ENCODE results near the gene GPR84.

DNA sequence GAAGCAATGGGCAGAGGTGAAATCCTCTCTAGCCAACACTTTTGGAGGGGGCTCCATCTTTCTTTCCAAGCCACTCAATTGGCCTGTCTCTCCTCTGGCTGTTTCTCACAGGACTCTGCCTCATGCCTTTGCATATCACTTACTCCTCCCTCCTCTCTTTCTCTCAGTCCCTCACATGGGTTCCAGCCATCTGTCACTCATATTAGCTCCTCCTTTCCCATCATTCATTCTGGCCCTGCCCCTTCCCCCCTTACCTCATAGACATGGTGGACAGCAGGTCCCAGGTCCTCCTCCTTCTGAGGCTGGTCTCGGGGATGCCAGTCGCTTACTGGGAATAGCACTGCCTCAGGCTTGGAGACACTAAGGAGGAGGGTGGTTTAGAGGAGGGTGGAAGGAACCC lies 36.8 kb upstream of the GPR84 start:
- TF ChIP-seq, protein P1, sequence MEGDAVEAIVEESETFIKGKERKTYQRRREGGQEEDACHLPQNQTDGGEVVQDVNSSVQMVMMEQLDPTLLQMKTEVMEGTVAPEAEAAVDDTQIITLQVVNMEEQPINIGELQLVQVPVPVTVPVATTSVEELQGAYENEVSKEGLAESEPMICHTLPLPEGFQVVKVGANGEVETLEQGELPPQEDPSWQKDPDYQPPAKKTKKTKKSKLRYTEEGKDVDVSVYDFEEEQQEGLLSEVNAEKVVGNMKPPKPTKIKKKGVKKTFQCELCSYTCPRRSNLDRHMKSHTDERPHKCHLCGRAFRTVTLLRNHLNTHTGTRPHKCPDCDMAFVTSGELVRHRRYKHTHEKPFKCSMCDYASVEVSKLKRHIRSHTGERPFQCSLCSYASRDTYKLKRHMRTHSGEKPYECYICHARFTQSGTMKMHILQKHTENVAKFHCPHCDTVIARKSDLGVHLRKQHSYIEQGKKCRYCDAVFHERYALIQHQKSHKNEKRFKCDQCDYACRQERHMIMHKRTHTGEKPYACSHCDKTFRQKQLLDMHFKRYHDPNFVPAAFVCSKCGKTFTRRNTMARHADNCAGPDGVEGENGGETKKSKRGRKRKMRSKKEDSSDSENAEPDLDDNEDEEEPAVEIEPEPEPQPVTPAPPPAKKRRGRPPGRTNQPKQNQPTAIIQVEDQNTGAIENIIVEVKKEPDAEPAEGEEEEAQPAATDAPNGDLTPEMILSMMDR (conservative IDR thresholded peaks at IDR 0.05), result no peak
- no peak for TF ChIP-seq EZH2 (IDR thresholded peaks at IDR 0.05; ENCODE audit: low read depth)

All from PC-9 (cell line).